A549 treated with AZD2906 at 1 μM for 4 hours (cell line): Measurements from ENCODE around the gene FAM171A1. TPM values are rescaled to one million over a fixed set of nuclear protein-coding genes. Genes with fewer than 3 reads are reported as not detected.

ENCODE experiments used
- total RNA-seq: library from RNA; stranded (reverse); fragments of 200-300 nt; extraction: Qiagen RNA extraction; gene quantifications from 5 replicates; pipeline ENCODE4 v1.2.3, GENCODE V29; 2022

The FAM171A1 gene
- total RNA-seq, result 19.8 to 23.6 TPM (median 21.8 TPM) in 5 replicates

DNA sequence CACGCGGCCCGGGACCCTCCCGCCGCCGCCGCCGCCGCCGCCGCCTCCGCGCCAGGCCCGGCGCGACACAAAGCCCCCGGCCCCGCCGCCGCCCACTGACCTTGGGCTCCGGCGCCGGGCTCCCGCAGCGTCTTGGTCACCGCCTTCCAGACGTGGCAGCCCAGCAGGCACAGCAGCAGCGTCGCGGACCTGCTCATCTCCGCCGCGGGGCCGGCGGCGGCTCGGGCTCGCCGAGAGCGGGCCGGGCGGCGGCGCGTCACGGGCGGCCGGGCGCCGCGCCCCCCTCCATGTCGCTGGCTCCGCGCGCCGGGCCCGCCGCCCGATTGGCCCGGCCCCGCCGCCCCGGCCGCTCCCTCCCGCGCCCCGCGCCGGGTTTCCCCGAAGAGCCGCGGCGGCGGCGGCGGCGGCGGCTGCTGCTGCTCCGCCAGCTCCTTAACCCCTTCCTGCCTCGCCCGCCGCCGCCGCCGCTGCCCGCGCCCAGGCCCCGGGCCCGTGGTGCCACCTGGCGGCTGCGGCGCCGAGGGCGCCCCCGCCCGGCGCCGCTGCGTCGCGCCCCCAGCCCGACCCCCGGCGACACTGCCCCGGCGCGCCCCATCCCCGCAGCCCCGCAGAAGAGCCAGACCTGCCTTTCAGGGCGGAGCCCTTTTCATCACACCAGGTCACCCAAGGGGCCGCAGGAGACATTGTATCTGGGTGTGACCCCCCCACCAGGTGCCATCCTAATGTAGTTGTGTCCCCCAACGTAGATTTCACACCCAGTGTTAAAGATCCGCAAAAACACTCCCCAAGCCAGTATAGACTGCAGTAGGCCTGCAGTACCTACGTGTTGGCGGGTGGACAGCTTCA is at the start of gene FAM171A1:
TSS of gene FAM171A1 (minus strand) at position 434 of the 846 bp plus-strand sequence. CDS start at position 197, 237 bp downstream.

DNA sequence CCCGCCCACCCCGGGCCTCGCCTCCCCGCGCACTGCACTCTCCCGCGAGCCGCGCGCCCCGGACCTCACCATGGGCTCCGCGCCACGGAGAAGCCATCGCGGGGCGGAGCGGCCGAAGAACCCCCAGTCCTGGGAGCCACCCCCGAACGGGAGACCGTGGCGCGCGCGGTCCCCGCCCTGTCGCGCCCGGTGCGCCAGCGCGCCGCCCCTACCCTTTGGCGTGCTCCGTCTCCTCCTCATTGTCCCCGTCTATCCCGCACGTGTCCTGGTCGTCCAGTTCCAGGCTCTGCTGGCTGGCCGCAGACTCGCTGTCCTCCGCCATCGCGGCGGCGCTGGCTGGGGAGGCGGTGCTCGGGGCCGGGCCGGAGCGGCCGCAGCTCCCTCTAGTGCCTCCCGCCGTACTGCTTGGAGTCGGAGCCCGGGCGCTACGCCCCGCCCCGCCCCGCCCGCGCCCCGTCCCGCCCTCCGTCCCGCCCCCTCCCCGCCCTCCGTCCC is 202.8 kb downstream of the FAM171A1 start, which contains the start of gene NMT2:
TSS of gene NMT2 (minus strand) at position 403 of the 495 bp plus-strand sequence. CDS start at position 322, 81 bp downstream.

Other genes with a start within 250 kb of the FAM171A1 start
- 20.6 to 24.5 TPM (median 21.0 TPM) in 5 replicates for gene NMT2, start 202.6 kb downstream of the FAM171A1 start, total RNA-seq